CD14-positive monocyte (primary cell): ENCODE results near the gene FOXJ1. TPM values are rescaled to one million over a fixed set of nuclear protein-coding genes. Genes with fewer than 3 reads are reported as not detected.
A peak's percentile ranks its signal among the peaks of the same experiment; 100 is the strongest.

Experiments used
- DNase-seq, 3 donors: peaks; one replicate each; pipeline ENCODE4 v3.0.0-alpha.2; 2011 to 2022
- H2AFZ ChIP-seq: 2 replicates; pipeline ENCODE4 v1.6.0; 2012; ENCODE audit warnings: mild to moderate bottlenecking, low read depth, low read length, inconsistent platforms; ENCODE audit not compliant: insufficient read depth, poor library complexity, severe bottlenecking
- H3K27ac ChIP-seq, 2 donors: 1 replicate in 1 of 2; 2 replicates in 1 of 2; pipeline ENCODE4 v1.5.1; 2012 to 2013; ENCODE audit warnings: low read length in 2 of 2, control low read depth in 1 of 2, inconsistent platforms in 1 of 2, low read depth in 1 of 2, mild to moderate bottlenecking in 1 of 2
- H3K27me3 ChIP-seq, 2 donors: one replicate each; pipeline versions ENCODE4 v1.6.0 to v1.6.1; 2011 to 2013; ENCODE audit warnings: low read length in 2 of 2; ENCODE audit not compliant: control insufficient read depth in 2 of 2, insufficient read depth in 2 of 2
- H3K36me3 ChIP-seq, 2 donors: replicated peaks in 1 of 2; 1 replicate in 1 of 2; 2 replicates in 1 of 2; pipeline versions ENCODE4 v1.5.1 to v1.6.1; 2012 to 2013; ENCODE audit warnings: low read length in 2 of 2, control low read depth in 1 of 2, inconsistent platforms in 1 of 2, mild to moderate bottlenecking in 1 of 2; ENCODE audit not compliant: insufficient read depth in 2 of 2, control insufficient read depth in 1 of 2
- H3K4me1 ChIP-seq, 2 donors: 1 replicate in 1 of 2; 2 replicates in 1 of 2; pipeline versions ENCODE4 v1.5.1 to v1.6.1; 2012 to 2013; ENCODE audit warnings: low read length in 2 of 2, control low read depth in 1 of 2, inconsistent platforms in 1 of 2, mild to moderate bottlenecking in 1 of 2, moderate library complexity in 1 of 2; ENCODE audit not compliant: insufficient read depth in 2 of 2, control insufficient read depth in 1 of 2
- H3K4me2 ChIP-seq: replicated peaks from 2 replicates; pipeline ENCODE3; 2012; ENCODE audit warnings: low read length, moderate library complexity, mild to moderate bottlenecking; ENCODE audit not compliant: poor library complexity, severe bottlenecking; ENCODE audit errors: extremely low read depth
- H3K4me3 ChIP-seq, 3 experiments: fragments of 200-600 bp in 1 of 3; sonication (generic) in 1 of 3; replicated peaks in 1 of 3; 1 replicate in 2 of 3; 2 replicates in 1 of 3; pipeline ENCODE4 v1.5.1; 2011 to 2013; ENCODE audit warnings: low read length in 3 of 3, mild to moderate bottlenecking in 3 of 3, control low read depth in 2 of 3, low read depth in 2 of 3, inconsistent platforms in 1 of 3, moderate library complexity in 1 of 3
- H3K79me2 ChIP-seq: 2 replicates; pipeline ENCODE4 v1.6.0; 2012; ENCODE audit warnings: mild to moderate bottlenecking, control low read depth, inconsistent platforms, low read length, moderate library complexity; ENCODE audit not compliant: insufficient read depth
- H3K9ac ChIP-seq: 2 replicates; pipeline ENCODE4 v1.6.0; 2017; ENCODE audit warnings: low read length, mild to moderate bottlenecking; ENCODE audit not compliant: insufficient read depth, poor library complexity, severe bottlenecking
- H3K9me3 ChIP-seq, 2 donors: replicated peaks in 1 of 2; 1 replicate in 1 of 2; 2 replicates in 1 of 2; pipeline versions ENCODE4 v1.5.1 to v1.6.1; 2012 to 2013; ENCODE audit warnings: low read length in 2 of 2, control low read depth in 1 of 2; ENCODE audit not compliant: control insufficient read depth in 1 of 2, insufficient read depth in 1 of 2
- H4K20me1 ChIP-seq: 2 replicates; pipeline ENCODE4 v1.6.0; 2012; ENCODE audit warnings: mild to moderate bottlenecking, low read length, control low read depth, moderate library complexity; ENCODE audit not compliant: insufficient read depth
- H3K27ac Mint-ChIP-seq, 7 donors: one replicate each; pipeline ENCODE4 v1.8.0; 2020; ENCODE audit warnings: mild to moderate bottlenecking in 7 of 7, mixed read lengths in 7 of 7, moderate library complexity in 6 of 7, inconsistent platforms in 2 of 7
- H3K27me3 Mint-ChIP-seq, 3 donors: one replicate each; pipeline ENCODE4 v1.8.0; 2021 to 2022; ENCODE audit warnings: low read depth in 3 of 3, mild to moderate bottlenecking in 3 of 3, mixed read lengths in 3 of 3, moderate library complexity in 3 of 3, inconsistent platforms in 1 of 3
- H3K36me3 Mint-ChIP-seq, 2 donors: one replicate each; pipeline ENCODE4 v1.8.0; 2020; ENCODE audit warnings: mixed read lengths in 2 of 2, inconsistent platforms in 1 of 2, mild to moderate bottlenecking in 1 of 2
- H3K4me1 Mint-ChIP-seq: one replicate; pipeline ENCODE4 v1.8.0; 2020; ENCODE audit warnings: mild to moderate bottlenecking, mixed read lengths
- H3K4me3 Mint-ChIP-seq, 2 donors: one replicate each; pipeline ENCODE4 v1.8.0; 2020; ENCODE audit warnings: mild to moderate bottlenecking in 2 of 2, mixed read lengths in 2 of 2, moderate library complexity in 1 of 2
- H3K9me3 Mint-ChIP-seq, 7 donors: one replicate each; pipeline ENCODE4 v1.8.0; 2020 to 2022; ENCODE audit warnings: mixed read lengths in 7 of 7, mild to moderate bottlenecking in 6 of 7, moderate library complexity in 6 of 7, inconsistent platforms in 2 of 7
- WGBS: methylation state at CpG from one replicate; pipeline ENCODE4 v1.1.5; 2013; ENCODE audit warnings: missing lambda C conversion rate; ENCODE audit not compliant: insufficient coverage; 5-methylcytosine and 5-hydroxymethylcytosine counted together
- intact Hi-C, 2 donors: fragments of 100-400 bp; cut with micrococcal nuclease; formaldehyde crosslinking; loops; one replicate each; pipeline versions ENCODE4 v1.15.0 to v1.15.1; 2023
- polyA plus RNA-seq, 3 donors: library from polyadenylated mRNA; depleted of rRNA in 1 of 3; unstranded in 2 of 3; stranded (reverse) in 1 of 3; fragments of 300-500 nt in 2 of 3; fragments of >200 nt in 1 of 3; fragmentation: Illumina TruSeq in 2 of 3; gene quantifications; 1 replicate in 2 of 3; 2 replicates in 1 of 3; pipeline ENCODE4 v1.2.3, GENCODE V29; 2012 to 2021
- TF ChIP-seq, protein P1 (sequence below): fragments of 200-600 bp; IDR thresholded peaks from one replicate; pipeline ENCODE4 v1.8.0; 2022; ENCODE audit warnings: antibody characterized with exemption, mild to moderate bottlenecking

The FOXJ1 gene
- polyA plus RNA-seq, 3 donors = not detected

DNA sequence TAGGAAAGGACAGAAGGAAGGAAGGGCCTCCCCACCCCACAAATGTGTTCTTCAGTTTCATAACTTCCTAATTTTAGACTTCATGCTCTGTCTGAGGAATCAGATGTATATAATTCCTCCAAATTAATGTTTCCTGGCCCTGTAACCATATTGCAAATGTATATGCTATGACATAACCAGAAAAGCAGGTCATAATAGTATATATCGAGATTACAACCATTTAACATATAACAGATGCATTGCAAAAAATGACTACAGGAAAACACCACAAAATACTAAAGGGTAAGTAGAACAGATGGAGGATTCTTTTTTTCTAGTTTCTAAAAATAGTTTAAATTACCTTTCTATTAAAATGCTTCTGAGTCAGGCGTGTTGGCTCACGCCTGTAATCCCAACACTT lies 34.3 kb downstream of the FOXJ1 start:
- Mint-ChIP-seq H3K4me1 (peaks cover 32% of the 10 kb centered on the region), H3K9me3 (peaks cover 0 to under 1% (median 0%) of the 10 kb centered on the region in 7 donors), H3K27me3 (peaks cover 3 to 21% (median 9%) of the 10 kb centered on the region in 3 donors), H3K36me3 (peaks cover 2 to 5% of the 10 kb centered on the region in 2 donors), H3K4me3 (peak overlapping the region; percentile 34 to 63), H3K27ac (peak overlapping the region in 2 of 7 donors; percentile 45 to 80)
- H3K4me1 ChIP-seq = peaks cover 42 to 45% of the 10 kb centered on the region in 2 donors
- TF ChIP-seq, protein P1, sequence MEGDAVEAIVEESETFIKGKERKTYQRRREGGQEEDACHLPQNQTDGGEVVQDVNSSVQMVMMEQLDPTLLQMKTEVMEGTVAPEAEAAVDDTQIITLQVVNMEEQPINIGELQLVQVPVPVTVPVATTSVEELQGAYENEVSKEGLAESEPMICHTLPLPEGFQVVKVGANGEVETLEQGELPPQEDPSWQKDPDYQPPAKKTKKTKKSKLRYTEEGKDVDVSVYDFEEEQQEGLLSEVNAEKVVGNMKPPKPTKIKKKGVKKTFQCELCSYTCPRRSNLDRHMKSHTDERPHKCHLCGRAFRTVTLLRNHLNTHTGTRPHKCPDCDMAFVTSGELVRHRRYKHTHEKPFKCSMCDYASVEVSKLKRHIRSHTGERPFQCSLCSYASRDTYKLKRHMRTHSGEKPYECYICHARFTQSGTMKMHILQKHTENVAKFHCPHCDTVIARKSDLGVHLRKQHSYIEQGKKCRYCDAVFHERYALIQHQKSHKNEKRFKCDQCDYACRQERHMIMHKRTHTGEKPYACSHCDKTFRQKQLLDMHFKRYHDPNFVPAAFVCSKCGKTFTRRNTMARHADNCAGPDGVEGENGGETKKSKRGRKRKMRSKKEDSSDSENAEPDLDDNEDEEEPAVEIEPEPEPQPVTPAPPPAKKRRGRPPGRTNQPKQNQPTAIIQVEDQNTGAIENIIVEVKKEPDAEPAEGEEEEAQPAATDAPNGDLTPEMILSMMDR = no peak
- peak in 1 of 3 donors; percentile 7 for DNase-seq
- no CpG with 5 or more reads among the region's 3 CpGs for WGBS
- H4K20me1 ChIP-seq = no peaks in the 10 kb centered on the region
- no peak overlapping the region for H3K27ac ChIP-seq
- H3K4me2 ChIP-seq = peak overlapping the region; percentile 17
- H3K27me3 ChIP-seq = peaks cover 0 to 2% of the 10 kb centered on the region in 2 donors
- intact Hi-C loops = no loop called here
- H3K9ac ChIP-seq = no peak overlapping the region
- H3K4me3 ChIP-seq = peak overlapping the region in 1 of 3 experiments; percentile 23
- H3K79me2 ChIP-seq = peaks cover 20% of the 10 kb centered on the region
- peak overlapping the region; percentile 52 for H2AFZ ChIP-seq
- peaks cover 5% of the 10 kb centered on the region in 2 donors for H3K36me3 ChIP-seq
- H3K9me3 ChIP-seq = no peaks in the 10 kb centered on the region

DNA sequence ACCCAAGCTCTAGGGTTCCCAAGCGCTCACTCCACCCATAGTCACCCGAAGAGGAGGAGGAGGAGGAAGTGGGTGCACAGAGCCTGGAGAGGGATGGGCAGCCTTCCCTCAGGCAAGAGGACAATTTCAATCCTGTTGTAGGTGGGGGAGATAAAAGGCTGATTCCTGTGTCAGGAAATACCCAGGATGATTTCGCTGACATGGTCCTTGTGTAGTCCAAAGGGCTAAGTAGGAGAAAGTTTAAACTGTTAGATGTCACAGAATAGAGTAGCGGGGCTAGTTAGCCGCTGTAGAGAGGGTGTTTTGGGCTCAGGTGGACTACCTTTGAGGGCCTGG lies 36.2 kb downstream of the FOXJ1 start:
- H3K4me1 ChIP-seq = peaks cover 42 to 45% of the 10 kb centered on the region in 2 donors
- DNase-seq = peak in 1 of 3 donors; percentile 4
- Mint-ChIP-seq H3K27me3 (peaks cover 0 to 11% (median 1%) of the 10 kb centered on the region in 3 donors), H3K4me1 (peaks cover 34% of the 10 kb centered on the region), H3K27ac (peak overlapping the region in 4 of 7 donors; percentile 83 to 96 (median 93)), H3K4me3 (peak overlapping the region in 1 of 2 donors; percentile 98), H3K36me3 (peaks cover 15 to 19% of the 10 kb centered on the region in 2 donors), H3K9me3 (no peaks in the 10 kb centered on the region)
- no peaks in the 10 kb centered on the region for H3K9me3 ChIP-seq
- TF ChIP-seq, protein P1 = no peak
- peaks cover 18 to 20% of the 10 kb centered on the region in 2 donors for H3K36me3 ChIP-seq
- H3K79me2 ChIP-seq = peaks cover 21% of the 10 kb centered on the region
- H3K4me2 ChIP-seq = peak overlapping the region; percentile 13
- no peak overlapping the region for H3K9ac ChIP-seq
- H2AFZ ChIP-seq = peak overlapping the region; percentile 86
- intact Hi-C loops = loop anchor here in 1 of 2 donors (5.0 kb wide), 1 partner anchor 162 kb away; the partner anchor contains the start of gene UBALD2
- H3K27me3 ChIP-seq = no peaks in the 10 kb centered on the region
- H3K4me3 ChIP-seq = peak overlapping the region in 1 of 3 experiments; percentile 85
- WGBS = 100% methylated on average over 1 of the region's 5 CpGs
- H4K20me1 ChIP-seq = no peaks in the 10 kb centered on the region
- H3K27ac ChIP-seq = no peak overlapping the region
